Hepatocyte (in vitro differentiated cells): ENCODE measurements around the gene BMPR1A. TPM values are rescaled to one million over a fixed set of nuclear protein-coding genes. Genes with fewer than 3 reads are reported as not detected.
"Not testable (repeated sequence)": the region's sequence is repeated elsewhere in the genome, so short reads cannot be mapped to it uniquely, and the experiment has no call there.

Experiments
- DNase-seq: peaks from one replicate; pipeline ENCODE4 v3.0.0-alpha.2; 2016; ENCODE audit warnings: low spot score
- H2AFZ ChIP-seq: fragments of 200-600 bp; sonication (generic); 2 replicates; pipeline ENCODE4 v1.6.0; 2016; ENCODE audit warnings: antibody characterized with exemption, mild to moderate bottlenecking
- H3K27ac ChIP-seq: fragments of 200-600 bp; sonication (generic); 2 replicates; pipeline ENCODE4 v1.5.1; 2016; ENCODE audit warnings: mild to moderate bottlenecking
- H3K27me3 ChIP-seq: fragments of 200-600 bp; sonication (generic); 2 replicates; pipeline ENCODE4 v1.6.1; 2016
- H3K36me3 ChIP-seq: fragments of 200-600 bp; sonication (generic); replicated peaks from 2 replicates; pipeline ENCODE4 v1.5.1; 2016; ENCODE audit warnings: low read depth; ENCODE audit not compliant: insufficient read depth
- H3K4me1 ChIP-seq: fragments of 200-600 bp; sonication (generic); 2 replicates; pipeline ENCODE4 v1.5.1; 2016; ENCODE audit warnings: mild to moderate bottlenecking, moderate library complexity; ENCODE audit not compliant: insufficient read depth
- H3K4me2 ChIP-seq: fragments of 200-600 bp; sonication (generic); 2 replicates; pipeline ENCODE4 v1.6.0; 2016
- H3K4me3 ChIP-seq: fragments of 200-600 bp; sonication (generic); 2 replicates; pipeline ENCODE4 v1.5.1; 2016; ENCODE audit warnings: mild to moderate bottlenecking
- H3K79me2 ChIP-seq: fragments of 200-600 bp; sonication (generic); 2 replicates; pipeline ENCODE4 v1.6.0; 2017; ENCODE audit warnings: mild to moderate bottlenecking
- H3K9me2 ChIP-seq: fragments of 200-600 bp; sonication (generic); replicated peaks from 2 replicates; pipeline ENCODE4 v1.6.0; 2017; ENCODE audit warnings: mild to moderate bottlenecking; ENCODE audit not compliant: insufficient read depth
- H3K9me3 ChIP-seq: fragments of 200-600 bp; sonication (generic); 2 replicates; pipeline ENCODE4 v1.5.1; 2016; ENCODE audit warnings: low read depth, mild to moderate bottlenecking
- H4K20me1 ChIP-seq: fragments of 200-600 bp; sonication (generic); 2 replicates; pipeline ENCODE4 v1.6.0; 2016; ENCODE audit warnings: mild to moderate bottlenecking; ENCODE audit not compliant: insufficient read depth, poor library complexity, severe bottlenecking
- EZH2 ChIP-seq: fragments of 200-600 bp; sonication (generic); IDR thresholded peaks from 2 replicates; pipeline ENCODE4 v1.6.1; 2016; ENCODE audit warnings: antibody characterized with exemption, mild to moderate bottlenecking, borderline replicate concordance
- EZH2phosphoT487 ChIP-seq: fragments of 200-600 bp; sonication (generic); IDR thresholded peaks from one replicate; pipeline ENCODE4 v1.6.1; 2018; ENCODE audit warnings: antibody characterized with exemption, mild to moderate bottlenecking, low read depth, moderate library complexity; ENCODE audit not compliant: unreplicated experiment, severe bottlenecking
- WGBS: methylation state at CpG from one replicate; pipeline ENCODE4 v1.1.6; 2016; ENCODE audit warnings: low lambda C conversion rate; ENCODE audit errors: missing lambda C conversion rate; 5-methylcytosine and 5-hydroxymethylcytosine counted together
- polyA plus RNA-seq: library from polyadenylated mRNA; unstranded; fragments of >200 nt; fragmentation: Nextera tagmentation; extraction: Ambion mirVana; gene quantifications from 2 replicates; pipeline ENCODE4 v1.2.1, GENCODE V29; 2016
- total RNA-seq: library from RNA; depleted of rRNA; stranded (reverse); fragments of >200 nt; gene quantifications from 2 replicates; pipeline ENCODE4 v1.2.3, GENCODE V29; 2014
- TF ChIP-seq, protein P1 (sequence below): fragments of 200-600 bp; sonication (generic); IDR thresholded peaks from 2 replicates; pipeline ENCODE4 v1.5.1; 2016; ENCODE audit warnings: antibody characterized with exemption, mild to moderate bottlenecking; ENCODE audit not compliant: poor library complexity

BMPR1A gene
- total and polyA plus RNA-seq, 2 experiments from 2014 or later = 25.1 to 58.0 TPM

DNA sequence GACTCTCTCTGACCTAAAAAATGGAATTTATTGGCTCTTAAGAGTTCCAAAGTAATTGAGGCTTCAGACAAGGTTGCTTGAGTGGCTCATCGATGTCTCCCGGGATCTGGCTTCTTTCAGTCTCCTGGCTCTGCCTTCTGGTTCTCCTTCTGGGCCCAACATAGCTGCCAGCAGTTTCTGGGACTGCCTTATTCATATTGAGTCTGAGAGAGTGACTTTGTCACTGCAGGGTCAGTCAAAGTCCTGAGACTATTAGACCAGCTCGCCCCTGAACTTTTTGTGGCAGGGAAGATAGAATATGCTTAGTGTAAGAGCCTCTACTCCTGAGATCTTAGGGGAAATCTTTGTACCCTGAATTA is 107.0 kb downstream of the BMPR1A start:
- no peaks in the 10 kb centered on the region for H3K27me3 ChIP-seq
- peaks cover 7% of the 10 kb centered on the region for H3K79me2 ChIP-seq
- H3K4me1 ChIP-seq = peaks cover 17% of the 10 kb centered on the region
- no peak overlapping the region for H2AFZ ChIP-seq
- no peak overlapping the region for H3K4me2 ChIP-seq
- H4K20me1 ChIP-seq = no peaks in the 10 kb centered on the region
- H3K9me3 ChIP-seq = no peaks in the 10 kb centered on the region
- WGBS = 58% methylated on average over 3 of the region's 3 CpGs
- TF ChIP-seq EZH2phosphoT487 (no peak), EZH2 (no peak)
- TF ChIP-seq, protein P1, sequence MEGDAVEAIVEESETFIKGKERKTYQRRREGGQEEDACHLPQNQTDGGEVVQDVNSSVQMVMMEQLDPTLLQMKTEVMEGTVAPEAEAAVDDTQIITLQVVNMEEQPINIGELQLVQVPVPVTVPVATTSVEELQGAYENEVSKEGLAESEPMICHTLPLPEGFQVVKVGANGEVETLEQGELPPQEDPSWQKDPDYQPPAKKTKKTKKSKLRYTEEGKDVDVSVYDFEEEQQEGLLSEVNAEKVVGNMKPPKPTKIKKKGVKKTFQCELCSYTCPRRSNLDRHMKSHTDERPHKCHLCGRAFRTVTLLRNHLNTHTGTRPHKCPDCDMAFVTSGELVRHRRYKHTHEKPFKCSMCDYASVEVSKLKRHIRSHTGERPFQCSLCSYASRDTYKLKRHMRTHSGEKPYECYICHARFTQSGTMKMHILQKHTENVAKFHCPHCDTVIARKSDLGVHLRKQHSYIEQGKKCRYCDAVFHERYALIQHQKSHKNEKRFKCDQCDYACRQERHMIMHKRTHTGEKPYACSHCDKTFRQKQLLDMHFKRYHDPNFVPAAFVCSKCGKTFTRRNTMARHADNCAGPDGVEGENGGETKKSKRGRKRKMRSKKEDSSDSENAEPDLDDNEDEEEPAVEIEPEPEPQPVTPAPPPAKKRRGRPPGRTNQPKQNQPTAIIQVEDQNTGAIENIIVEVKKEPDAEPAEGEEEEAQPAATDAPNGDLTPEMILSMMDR = no peak
- no peaks in the 10 kb centered on the region for H3K36me3 ChIP-seq
- no peaks in the 10 kb centered on the region for H3K9me2 ChIP-seq
- H3K4me3 ChIP-seq = no peak overlapping the region
- H3K27ac ChIP-seq = peak overlapping the region; percentile 25
- DNase-seq = no peak

DNA sequence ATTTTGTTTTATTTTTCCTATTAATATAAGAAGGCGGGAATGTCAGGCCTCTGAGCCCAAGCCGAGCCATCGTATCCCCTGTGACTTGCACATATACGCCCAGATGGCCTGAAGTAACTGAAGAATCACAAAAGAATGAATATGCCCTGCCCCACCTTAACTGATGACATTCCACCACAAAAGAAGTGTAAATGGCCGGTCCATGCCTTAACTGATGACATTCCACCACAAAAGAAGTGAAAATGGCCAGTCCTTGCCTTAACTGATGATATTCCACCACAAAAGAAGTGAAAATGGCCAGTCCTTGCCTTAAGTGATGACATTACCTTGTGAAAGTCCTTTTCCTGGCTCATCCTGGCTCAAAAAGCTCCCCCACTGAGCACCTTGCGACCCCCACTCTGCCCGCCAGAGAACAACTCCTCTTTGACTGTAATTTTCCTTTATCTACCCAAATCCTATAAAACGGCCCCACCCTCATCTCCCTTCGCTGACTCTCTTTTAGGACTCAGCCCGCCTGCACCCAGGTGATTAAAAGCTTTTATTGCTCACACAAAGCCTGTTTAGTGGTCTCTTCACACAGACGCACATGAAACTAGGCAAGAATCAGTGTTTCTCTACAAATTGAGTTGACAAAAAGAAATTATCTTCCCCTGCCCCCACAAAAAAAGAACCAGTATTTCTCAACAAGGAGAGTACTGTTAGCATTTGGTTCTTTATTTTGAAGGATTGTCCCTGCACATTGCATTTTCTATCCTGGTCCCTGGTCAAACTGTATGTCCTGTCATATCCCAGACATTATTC is 108.8 kb downstream of the BMPR1A start:
- H3K36me3 ChIP-seq, DNase-seq, H3K4me3 ChIP-seq, H3K27me3 ChIP-seq, H3K27ac ChIP-seq, H2AFZ ChIP-seq, H4K20me1 ChIP-seq, H3K4me2 ChIP-seq, H3K9me3 ChIP-seq, H3K9me2 ChIP-seq: not testable (repeated sequence)
- peaks cover 15% of the 10 kb centered on the region for H3K79me2 ChIP-seq
- peaks cover 17% of the 10 kb centered on the region for H3K4me1 ChIP-seq
- 76% methylated on average over 11 of the region's 11 CpGs for WGBS

DNA sequence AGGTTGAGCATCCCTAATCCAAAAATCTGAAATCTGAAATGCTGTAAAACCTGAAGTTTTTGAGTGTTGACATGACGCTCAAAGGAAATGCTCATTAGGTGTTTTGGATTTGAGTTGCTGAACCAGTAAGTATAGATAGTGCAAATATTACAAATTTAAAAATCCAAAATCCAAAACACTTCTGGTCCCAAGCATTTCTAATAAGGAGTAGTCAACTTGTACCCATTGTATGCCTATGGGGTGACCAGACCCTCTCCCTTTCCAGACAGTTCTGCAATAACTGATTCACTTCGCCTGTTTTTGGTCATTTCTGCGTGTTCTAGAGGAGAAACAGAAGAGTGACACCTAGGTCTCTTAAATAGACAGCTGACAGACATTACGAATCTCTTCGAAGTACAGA is 110.7 kb downstream of the BMPR1A start:
- Histone ChIP-seq H3K4me2 (no peak overlapping the region), H3K79me2 (peaks cover 26% of the 10 kb centered on the region), H3K4me3 (no peak overlapping the region), H4K20me1 (peaks cover 2% of the 10 kb centered on the region), H3K27ac (no peak overlapping the region), H3K36me3 (no peaks in the 10 kb centered on the region), H2AFZ (no peak overlapping the region), H3K9me2 (no peaks in the 10 kb centered on the region), H3K4me1 (peaks cover 13% of the 10 kb centered on the region), H3K27me3 (no peaks in the 10 kb centered on the region), H3K9me3 (no peaks in the 10 kb centered on the region)
- TF ChIP-seq, protein P1 = no peak
- TF ChIP-seq EZH2 (no peak), EZH2phosphoT487 (no peak)
- no peak for DNase-seq
- 85% methylated on average over 5 of the region's 5 CpGs for WGBS

DNA sequence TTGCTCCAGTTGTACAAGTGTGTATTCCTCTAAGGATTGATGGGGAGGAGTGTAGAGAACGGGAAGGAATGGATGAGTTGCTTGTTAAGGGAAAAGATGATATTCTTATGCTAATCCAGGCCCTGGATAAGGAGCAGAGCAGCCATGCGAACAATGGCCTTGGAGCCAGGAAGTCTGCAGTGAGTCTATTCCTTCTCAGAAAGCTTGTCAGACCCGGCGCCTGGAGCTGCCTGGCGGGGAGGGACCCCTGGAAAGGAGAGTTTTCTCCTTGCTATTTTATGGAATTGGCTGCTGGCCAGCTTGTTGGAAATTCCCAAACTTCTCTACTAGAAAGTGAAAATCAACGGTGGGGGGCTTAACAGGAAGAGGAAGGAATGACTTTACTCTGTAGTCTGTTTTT is 111.9 kb downstream of the BMPR1A start:
- peaks cover 2% of the 10 kb centered on the region for H4K20me1 ChIP-seq
- H3K9me2 ChIP-seq = no peaks in the 10 kb centered on the region
- H3K9me3 ChIP-seq = no peaks in the 10 kb centered on the region
- H3K4me1 ChIP-seq = peaks cover 8% of the 10 kb centered on the region
- TF ChIP-seq, protein P1 = no peak
- TF ChIP-seq EZH2phosphoT487 (no peak), EZH2 (no peak)
- no peak overlapping the region for H2AFZ ChIP-seq
- peaks cover 32% of the 10 kb centered on the region for H3K79me2 ChIP-seq
- H3K4me2 ChIP-seq = peak overlapping the region; percentile 49
- peak overlapping the region; percentile 81 for H3K27ac ChIP-seq
- peak; percentile 80 for DNase-seq
- no peak overlapping the region for H3K4me3 ChIP-seq
- no peaks in the 10 kb centered on the region for H3K36me3 ChIP-seq
- 24% methylated on average over 6 of the region's 6 CpGs for WGBS
- no peaks in the 10 kb centered on the region for H3K27me3 ChIP-seq
